WTC11 (cell line): ENCODE data around the gene FANCL. TPM values are rescaled to one million over a fixed set of nuclear protein-coding genes. Genes with fewer than 3 reads are reported as not detected.
A peak's percentile ranks its signal among the peaks of the same experiment; 100 is the strongest.
"Not testable (repeated sequence)": the region's sequence is repeated elsewhere in the genome, so short reads cannot be mapped to it uniquely, and the experiment has no call there.

Source experiments
- ATAC-seq: fragments of 200-7000 bp; cut with Tn5 transposase; 2 replicates; pipeline ENCODE4 v1.10.0; 2021; ENCODE audit warnings: mild to moderate bottlenecking, moderate library complexity
- CTCF ChIA-PET: fragments of 300-600 bp; sonication (Branson Sonifier 250); formaldehyde crosslinking; loops from one replicate; lab custom pipeline; 2021; ENCODE audit warnings: antibody characterized with exemption; lab: Charles Lee
- POLR2A ChIA-PET: fragments of 350-600 bp; sonication (Branson Sonifier 250); formaldehyde crosslinking; loops from one replicate; lab custom pipeline; 2021; ENCODE audit warnings: antibody characterized with exemption; lab: Charles Lee
- DNase-seq: peaks from one replicate; pipeline ENCODE4 v3.0.0; 2021; ENCODE audit warnings: low spot score
- H3K27ac Mint-ChIP-seq: 2 replicates; pipeline ENCODE4 v1.8.0; 2021; ENCODE audit warnings: mixed read lengths
- H3K27me3 Mint-ChIP-seq: 2 replicates; pipeline ENCODE4 v1.8.0; 2021; ENCODE audit warnings: low read depth, mild to moderate bottlenecking, moderate library complexity, mixed read lengths
- H3K36me3 Mint-ChIP-seq: 2 replicates; pipeline ENCODE4 v1.8.0; 2021; ENCODE audit warnings: mixed read lengths
- H3K4me1 Mint-ChIP-seq: 2 replicates; pipeline ENCODE4 v1.8.0; 2022; ENCODE audit warnings: mixed read lengths
- H3K4me3 Mint-ChIP-seq: 2 replicates; pipeline ENCODE4 v1.8.0; 2021; ENCODE audit warnings: mild to moderate bottlenecking, moderate library complexity, mixed read lengths
- H3K9me3 Mint-ChIP-seq: 2 replicates; pipeline ENCODE4 v1.8.0; 2021; ENCODE audit warnings: mixed read lengths
- CREM ChIP-seq: sonication (generic); formaldehyde crosslinking; IDR thresholded peaks from 2 replicates; pipeline ENCODE4 v1.8.1; 2022; ENCODE audit warnings: mild to moderate bottlenecking, missing genetic modification reagents, moderate library complexity
- E2F4 ChIP-seq: sonication (generic); formaldehyde crosslinking; IDR thresholded peaks from 2 replicates; pipeline ENCODE4 v1.8.1; 2022; ENCODE audit warnings: low read depth, mild to moderate bottlenecking, moderate library complexity, missing genetic modification reagents, borderline replicate concordance
- FOXJ3 ChIP-seq: sonication (generic); formaldehyde crosslinking; IDR thresholded peaks from 2 replicates; pipeline ENCODE4 v1.9.0; 2021; ENCODE audit warnings: missing genetic modification reagents, mild to moderate bottlenecking, borderline replicate concordance
- FOXP1 ChIP-seq: sonication (generic); formaldehyde crosslinking; IDR thresholded peaks from 2 replicates; pipeline ENCODE4 v1.8.0; 2022; ENCODE audit warnings: missing genetic modification reagents, mild to moderate bottlenecking, moderate library complexity, borderline replicate concordance
- GTF2I ChIP-seq: fragments of 250-450 bp; sonication (Bioruptor Pico); conservative IDR thresholded peaks from 2 replicates; pipeline ENCODE4 v1.4.0; 2021; ENCODE audit warnings: mild to moderate bottlenecking
- IRF1 ChIP-seq: sonication (generic); formaldehyde crosslinking; IDR thresholded peaks from 2 replicates; pipeline ENCODE4 v1.8.0; 2023; ENCODE audit warnings: missing genetic modification reagents
- JAZF1 ChIP-seq: fragments of 250-450 bp; sonication (Bioruptor Pico); IDR thresholded peaks from 2 replicates; pipeline ENCODE4 v1.9.0; 2021; ENCODE audit warnings: moderate library complexity, mild to moderate bottlenecking, inconsistent platforms
- JUN ChIP-seq: sonication (generic); formaldehyde crosslinking; IDR thresholded peaks from 2 replicates; pipeline ENCODE4 v1.8.0; 2023; ENCODE audit warnings: mild to moderate bottlenecking, missing genetic modification reagents
- KAT7 ChIP-seq: sonication (generic); formaldehyde crosslinking; IDR thresholded peaks from 2 replicates; pipeline ENCODE4 v1.8.1; 2023; ENCODE audit warnings: missing genetic modification reagents, mild to moderate bottlenecking, borderline replicate concordance
- NR3C1 ChIP-seq: sonication (generic); formaldehyde crosslinking; conservative IDR thresholded peaks from 2 replicates; pipeline ENCODE4 v1.8.1; 2023; ENCODE audit warnings: low read depth, mild to moderate bottlenecking, missing genetic modification reagents
- OVOL2 ChIP-seq: fragments of 250-450 bp; sonication (Bioruptor Pico); IDR thresholded peaks from 2 replicates; pipeline ENCODE4 v1.9.0; 2021; ENCODE audit warnings: mild to moderate bottlenecking, borderline replicate concordance
- PREB ChIP-seq: sonication (generic); formaldehyde crosslinking; IDR thresholded peaks from 2 replicates; pipeline ENCODE4 v1.8.1; 2022; ENCODE audit warnings: mild to moderate bottlenecking, missing genetic modification reagents, moderate library complexity, borderline replicate concordance
- STAT6 ChIP-seq: sonication (generic); formaldehyde crosslinking; conservative IDR thresholded peaks from 2 replicates; pipeline ENCODE4 v1.8.1; 2023; ENCODE audit warnings: mild to moderate bottlenecking, low read depth, missing genetic modification reagents, moderate library complexity
- USF2 ChIP-seq: sonication (generic); formaldehyde crosslinking; IDR thresholded peaks from 2 replicates; pipeline ENCODE4 v1.8.1; 2023; ENCODE audit warnings: mild to moderate bottlenecking, missing genetic modification reagents, moderate library complexity
- ZBTB21 ChIP-seq: sonication (generic); formaldehyde crosslinking; IDR thresholded peaks from 2 replicates; pipeline ENCODE4 v1.8.1; 2023; ENCODE audit warnings: mild to moderate bottlenecking, missing genetic modification reagents, borderline replicate concordance
- ZNF219 ChIP-seq: sonication (generic); formaldehyde crosslinking; IDR thresholded peaks from 2 replicates; pipeline ENCODE4 v1.8.0; 2023; ENCODE audit warnings: missing genetic modification reagents, mild to moderate bottlenecking, borderline replicate concordance
- ZNF396 ChIP-seq: fragments of 250-450 bp; sonication (Bioruptor Pico); IDR thresholded peaks from 2 replicates; pipeline ENCODE4 v1.8.0; 2021; ENCODE audit warnings: mild to moderate bottlenecking, moderate library complexity, borderline replicate concordance
- ZNF671 ChIP-seq: fragments of 250-450 bp; sonication (Bioruptor Pico); IDR thresholded peaks from 2 replicates; pipeline ENCODE4 v1.8.0; 2021; ENCODE audit warnings: mild to moderate bottlenecking
- total RNA-seq: library from RNA; stranded (reverse); gene quantifications from 3 replicates; pipeline ENCODE4 v1.2.3, GENCODE V29; 2021
- TF ChIP-seq, protein P1 (sequence below): sonication (generic); formaldehyde crosslinking; IDR thresholded peaks from 2 replicates; pipeline ENCODE4 v1.8.0; 2022; ENCODE audit warnings: mild to moderate bottlenecking, missing genetic modification reagents

Gene FANCL
- total RNA-seq, 1 experiment from 2014 or later, result 38.8 TPM

- ChIA-PET CTCF (interaction anchor here (1.4 to 1.5 kb wide), 2 partner anchors 293 to 435 kb away, joined by 6 to 8 read pairs; no protein-coding TSS in a partner anchor), POLR2A (no interaction called here)
- Mint-ChIP-seq H3K9me3 (no peaks in the 10 kb centered on the region), H3K27ac (no peak overlapping the region; the same call in 1 of the 2 replicates), H3K4me1 (peaks cover 4% of the 10 kb centered on the region), H3K27me3 (no peaks in the 10 kb centered on the region), H3K36me3 (peaks cover 13% of the 10 kb centered on the region), H3K4me3 (no peak overlapping the region)
- DNase-seq (no peak), ATAC-seq (peak; percentile 90)
- no peak for TF ChIP-seq KAT7
- TF ChIP-seq ZNF671, result no peak
- no peak for TF ChIP-seq NR3C1 (CRISPR knock-in tag)
- TF ChIP-seq PREB, result no peak
- no peak for TF ChIP-seq JUN (CRISPR knock-in tag)
- no peak for TF ChIP-seq GTF2I (CRISPR knock-in tag)
- no peak for TF ChIP-seq OVOL2 (CRISPR knock-in tag)
- no peak for TF ChIP-seq CREM (CRISPR knock-in tag)
- TF ChIP-seq STAT6 (CRISPR knock-in tag), result no peak
- no peak for TF ChIP-seq JAZF1 (CRISPR knock-in tag)
- no peak for TF ChIP-seq ZBTB21 (CRISPR knock-in tag)
- TF ChIP-seq, protein P1, sequence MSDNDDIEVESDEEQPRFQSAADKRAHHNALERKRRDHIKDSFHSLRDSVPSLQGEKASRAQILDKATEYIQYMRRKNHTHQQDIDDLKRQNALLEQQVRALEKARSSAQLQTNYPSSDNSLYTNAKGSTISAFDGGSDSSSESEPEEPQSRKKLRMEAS (CRISPR knock-in tag), result no peak
- TF ChIP-seq FOXP1, result no peak
- no peak for TF ChIP-seq USF2 (CRISPR knock-in tag)
- TF ChIP-seq ZNF219 (CRISPR knock-in tag), result no peak
- no peak for TF ChIP-seq FOXJ3 (CRISPR knock-in tag)
- no peak for TF ChIP-seq IRF1 (CRISPR knock-in tag)
These were observed 85.9 kb downstream of the FANCL start for GRCh38 chr2:58155160-58155778.

GRCh38 chr2:58146707-58147106 is 94.4 kb downstream of the FANCL start:
- no peak for DNase-seq
- no peak for ATAC-seq
- 0 out of 2 replicates have a peak, but pooled peaks cover 3% of the 10 kb centered on the region for H3K36me3 Mint-ChIP-seq
- no peaks in the 10 kb centered on the region for H3K9me3 Mint-ChIP-seq
- CTCF ChIA-PET, result no interaction called here
- no peak overlapping the region for H3K27ac Mint-ChIP-seq
- POLR2A ChIA-PET, result no interaction called here
- H3K4me1 Mint-ChIP-seq, result no peaks in the 10 kb centered on the region
- no peaks in the 10 kb centered on the region for H3K27me3 Mint-ChIP-seq
- no peak for TF ChIP-seq ZNF396 (CRISPR knock-in tag)
- TF ChIP-seq E2F4 (CRISPR knock-in tag), result no peak
- no peak overlapping the region for H3K4me3 Mint-ChIP-seq

- H3K4me3 Mint-ChIP-seq, H3K9me3 Mint-ChIP-seq, POLR2A ChIA-PET, H3K27ac Mint-ChIP-seq, CTCF ChIA-PET, DNase-seq, H3K27me3 Mint-ChIP-seq, ATAC-seq, H3K36me3 Mint-ChIP-seq, H3K4me1 Mint-ChIP-seq: not testable (repeated sequence)
These were observed 95.4 kb downstream of the FANCL start for GRCh38 chr2:58145769-58146168.
